AG09309 (cell line): ENCODE data around the gene MEGF6.

ENCODE experiments used
- DNase-seq: peaks from one replicate; pipeline ENCODE4 v3.0.0-alpha.2; 2010; ENCODE audit warnings: low read depth
- H3K4me3 ChIP-seq: 2 replicates; pipeline ENCODE4 v1.5.1; 2011; ENCODE audit warnings: mild to moderate bottlenecking, low read depth, low read length, moderate library complexity; ENCODE audit not compliant: control insufficient read depth
- CTCF ChIP-seq: IDR thresholded peaks from 2 replicates; pipeline ENCODE4 v1.5.1; 2011; ENCODE audit warnings: mild to moderate bottlenecking, low read depth, low read length, inconsistent platforms; ENCODE audit not compliant: insufficient read depth, control insufficient read depth; ENCODE audit errors: missing control alignments

MEGF6 gene

GRCh38 chr1:3570066-3570986, 41.0 kb downstream of the MEGF6 start:
- TF ChIP-seq CTCF, result no peak
- H3K4me3 ChIP-seq, result no peak overlapping the region
- no peak for DNase-seq

- TF ChIP-seq CTCF, result no peak
- DNase-seq, result no peak
- no peak overlapping the region for H3K4me3 ChIP-seq
These were observed 41.9 kb downstream of the MEGF6 start for GRCh38 chr1:3569436-3569835.

- no peak for TF ChIP-seq CTCF
- H3K4me3 ChIP-seq, result no peak overlapping the region
- no peak for DNase-seq
These were observed 42.4 kb downstream of the MEGF6 start for GRCh38 chr1:3568815-3569435.

GRCh38 chr1:3566951-3567804, 44.1 kb downstream of the MEGF6 start:
- no peak for TF ChIP-seq CTCF
- H3K4me3 ChIP-seq, result no peak overlapping the region
- no peak for DNase-seq

GRCh38 chr1:3566003-3566885, 45.1 kb downstream of the MEGF6 start:
- no peak overlapping the region for H3K4me3 ChIP-seq
- no peak for TF ChIP-seq CTCF
- no peak for DNase-seq
